IMR-90 (cell line): ENCODE results near the gene ARAP1. TPM values are rescaled to one million over a fixed set of nuclear protein-coding genes. Genes with fewer than 3 reads are reported as not detected.

Experiments
- ATAC-seq: fragments of 200-7000 bp; cut with Tn5 transposase; 2 replicates; pipeline ENCODE4 v1.9.1; 2020; ENCODE audit warnings: low read depth, mild to moderate bottlenecking, moderate library complexity
- BruUV-seq: library from RNA; stranded (reverse); fragments of 400-500 nt; replicated peaks from 2 replicates; lab custom pipeline; 2021; lab: Mats Ljungman, UMichigan
- CTCF ChIA-PET: fragments of 300-600 bp; formaldehyde crosslinking; extraction: SDS; loops from one replicate; lab custom pipeline; 2021; ENCODE audit warnings: antibody characterized with exemption; lab: Yijun Ruan, JAX
- POLR2A ChIA-PET: fragments of 300-600 bp; sonication (Branson Sonifier 250); formaldehyde crosslinking; loops from one replicate; lab custom pipeline; 2022; ENCODE audit warnings: antibody characterized with exemption; ENCODE audit not compliant: unreplicated experiment; lab: Charles Lee
- DNase-seq: peaks from one replicate; pipeline ENCODE4 v3.0.0; 2013
- H2AFZ ChIP-seq: replicated peaks from 2 replicates; pipeline ENCODE3; 2013; ENCODE audit warnings: low read length, mild to moderate bottlenecking; ENCODE audit not compliant: poor library complexity
- H2AK5ac ChIP-seq: 2 replicates; pipeline ENCODE4 v1.6.1; 2013; ENCODE audit warnings: low read depth, low read length, inconsistent platforms
- H2AK9ac ChIP-seq: replicated peaks from 2 replicates; pipeline ENCODE3; 2013; ENCODE audit warnings: mild to moderate bottlenecking, low read depth, low read length, moderate library complexity; ENCODE audit not compliant: poor library complexity
- H2BK120ac ChIP-seq: 2 replicates; pipeline ENCODE4 v1.6.1; 2013; ENCODE audit warnings: low read depth, low read length, inconsistent platforms
- H2BK15ac ChIP-seq: 3 replicates; pipeline ENCODE4 v1.6.1; 2013; ENCODE audit warnings: low read depth, low read length, inconsistent platforms
- H2BK20ac ChIP-seq: 2 replicates; pipeline ENCODE4 v1.6.1; 2013; ENCODE audit warnings: low read depth, mild to moderate bottlenecking, inconsistent platforms, low read length, moderate library complexity
- H2BK5ac ChIP-seq: 2 replicates; pipeline ENCODE4 v1.6.1; 2013; ENCODE audit warnings: mild to moderate bottlenecking, low read depth, low read length, inconsistent platforms; ENCODE audit not compliant: poor library complexity, severe bottlenecking
- H3K14ac ChIP-seq: replicated peaks from 2 replicates; pipeline ENCODE4 v1.6.1; 2013; ENCODE audit warnings: low read depth, low read length, inconsistent platforms
- H3K18ac ChIP-seq: 2 replicates; pipeline ENCODE4 v1.6.1; 2013; ENCODE audit warnings: low read depth, low read length, control low read depth
- H3K23ac ChIP-seq: 2 replicates; pipeline ENCODE4 v1.6.1; 2013; ENCODE audit warnings: low read depth, low read length, inconsistent platforms
- H3K27ac ChIP-seq: 2 replicates; pipeline ENCODE4 v1.5.1; 2013; ENCODE audit warnings: mild to moderate bottlenecking, control low read depth, low read length; ENCODE audit not compliant: insufficient read depth
- H3K27me3 ChIP-seq: 2 replicates; pipeline ENCODE4 v1.6.1; 2013; ENCODE audit warnings: low read length; ENCODE audit not compliant: control insufficient read depth, insufficient read depth
- H3K36me3 ChIP-seq: 2 replicates; pipeline ENCODE4 v1.6.1; 2013; ENCODE audit warnings: low read length, mixed read lengths; ENCODE audit not compliant: control insufficient read depth, insufficient read depth
- H3K4ac ChIP-seq: 2 replicates; pipeline ENCODE4 v1.6.1; 2013; ENCODE audit warnings: low read depth, low read length, inconsistent platforms
- H3K4me1 ChIP-seq: 2 replicates; pipeline ENCODE4 v1.6.1; 2013; ENCODE audit warnings: low read length, mixed read lengths; ENCODE audit not compliant: control insufficient read depth, insufficient read depth
- H3K4me2 ChIP-seq: 2 replicates; pipeline ENCODE4 v1.6.1; 2013; ENCODE audit warnings: low read depth, mild to moderate bottlenecking, control low read depth, low read length, moderate library complexity
- H3K4me3 ChIP-seq: 2 replicates; pipeline ENCODE4 v1.5.1; 2013; ENCODE audit warnings: low read depth, mild to moderate bottlenecking, control low read depth, low read length, moderate library complexity; ENCODE audit not compliant: insufficient read depth
- H3K56ac ChIP-seq: 2 replicates; pipeline ENCODE4 v1.6.1; 2013; ENCODE audit warnings: low read length, inconsistent platforms; ENCODE audit not compliant: insufficient read depth; ENCODE audit errors: extremely low read depth
- H3K79me1 ChIP-seq, 2 experiments: 2 replicates each; pipeline ENCODE4 v1.6.1; 2013; ENCODE audit warnings: low read length in 2 of 2, inconsistent platforms in 1 of 2, low read depth in 1 of 2
- H3K9ac ChIP-seq: 2 replicates; pipeline ENCODE4 v1.6.1; 2013; ENCODE audit warnings: low read depth, low read length, control low read depth
- H3K9me1 ChIP-seq: 2 replicates; pipeline ENCODE4 v1.6.1; 2013; ENCODE audit warnings: low read length, inconsistent platforms; ENCODE audit not compliant: insufficient read depth
- H3K9me3 ChIP-seq: 2 replicates; pipeline ENCODE4 v1.6.1; 2013; ENCODE audit warnings: low read length; ENCODE audit not compliant: control insufficient read depth, insufficient read depth
- H4K20me1 ChIP-seq: 2 replicates; pipeline ENCODE4 v1.6.1; 2013; ENCODE audit warnings: low read length, inconsistent platforms; ENCODE audit not compliant: insufficient read depth
- H4K5ac ChIP-seq: 2 replicates; pipeline ENCODE4 v1.6.1; 2013; ENCODE audit warnings: mild to moderate bottlenecking, low read depth, low read length, control low read depth
- H4K8ac ChIP-seq, 2 experiments: 2 replicates each; pipeline ENCODE4 v1.6.1; 2013; ENCODE audit warnings: low read depth in 2 of 2, low read length in 2 of 2, control low read depth in 1 of 2, inconsistent platforms in 1 of 2
- H4K91ac ChIP-seq: 2 replicates; pipeline ENCODE4 v1.6.1; 2013; ENCODE audit warnings: low read depth, low read length, inconsistent platforms; ENCODE audit not compliant: insufficient read depth
- BHLHE40 ChIP-seq: fragments of 150-350 bp; IDR thresholded peaks from 2 replicates; pipeline ENCODE4 v1.6.1; 2016; ENCODE audit warnings: mild to moderate bottlenecking, low read depth, low read length
- CEBPB ChIP-seq: IDR thresholded peaks from 2 replicates; pipeline ENCODE4 v1.6.1; 2012; ENCODE audit warnings: low read depth, low read length, improper control_type of control experiment
- CHD1 ChIP-seq: IDR thresholded peaks from 2 replicates; pipeline ENCODE4 v1.6.1; 2012; ENCODE audit warnings: low read depth, low read length, improper control_type of control experiment
- CTCF ChIP-seq: conservative IDR thresholded peaks from 2 replicates; pipeline ENCODE4 v1.5.1; 2012; ENCODE audit warnings: mild to moderate bottlenecking, low read depth, low read length, improper control_type of control experiment
- ELK1 ChIP-seq: fragments of 150-350 bp; IDR thresholded peaks from 2 replicates; pipeline ENCODE4 v1.6.1; 2016; ENCODE audit warnings: low read depth, mild to moderate bottlenecking, low read length, moderate library complexity, borderline replicate concordance
- MAFK ChIP-seq: IDR thresholded peaks from 2 replicates; pipeline ENCODE4 v1.6.1; 2012; ENCODE audit warnings: low read depth, low read length, improper control_type of control experiment
- MAZ ChIP-seq: IDR thresholded peaks from 2 replicates; pipeline ENCODE4 v1.6.1; 2012; ENCODE audit warnings: low read depth, mild to moderate bottlenecking, low read length, improper control_type of control experiment, moderate library complexity, borderline replicate concordance
- MXI1 ChIP-seq: IDR thresholded peaks from 2 replicates; pipeline ENCODE4 v1.6.1; 2012; ENCODE audit warnings: low read depth, mild to moderate bottlenecking, low read length, moderate library complexity, borderline replicate concordance
- NFE2L2 ChIP-seq: fragments of 150-350 bp; IDR thresholded peaks from 2 replicates; pipeline ENCODE4 v1.6.1; 2016; ENCODE audit warnings: low read depth, mild to moderate bottlenecking, low read length
- POLR2A ChIP-seq: IDR thresholded peaks from 2 replicates; pipeline ENCODE4 v1.6.1; 2012; ENCODE audit warnings: mild to moderate bottlenecking, low read depth, low read length
- RAD21 ChIP-seq: IDR thresholded peaks from 2 replicates; pipeline ENCODE4 v1.6.1; 2012; ENCODE audit warnings: low read length, improper control_type of control experiment
- RFX5 ChIP-seq: IDR thresholded peaks from 2 replicates; pipeline ENCODE4 v1.8.0; 2012; ENCODE audit warnings: low read depth, mild to moderate bottlenecking, low read length, moderate library complexity
- SMC3 ChIP-seq: fragments of 150-350 bp; IDR thresholded peaks from 2 replicates; pipeline ENCODE4 v1.6.1; 2016; ENCODE audit warnings: low read depth, mild to moderate bottlenecking, antibody characterized with exemption, low read length, moderate library complexity
- USF2 ChIP-seq: fragments of 150-350 bp; IDR thresholded peaks from 2 replicates; pipeline ENCODE4 v1.6.1; 2017; ENCODE audit warnings: mild to moderate bottlenecking, antibody characterized with exemption, low read length, low read depth
- WGBS, 2 experiments: methylation state at CpG; one replicate each; pipeline versions ENCODE4 v1.1.5 to v1.1.7; 2013; ENCODE audit warnings: missing lambda C conversion rate in 2 of 2; ENCODE audit not compliant: insufficient read length in 1 of 2; ENCODE audit errors: extremely low coverage in 2 of 2; 5-methylcytosine and 5-hydroxymethylcytosine counted together
- dilution Hi-C: fragments of 300-500 bp; cut with HindIII; formaldehyde crosslinking; loops from one replicate; pipeline ENCODE4 v1.14.3; 2018; ENCODE audit warnings: low sequenced_read_pairs; ENCODE audit not compliant: unreplicated experiment
- in situ Hi-C: fragments of 300-500 bp; cut with MboI; formaldehyde crosslinking; loops from 3 replicates; pipeline ENCODE4 v1.14.3; 2019; ENCODE audit warnings: low sequenced_read_pairs, inconsistent platforms, mixed read lengths
- intact Hi-C: fragments of 100-400 bp; cut with micrococcal nuclease; formaldehyde crosslinking; loops from 2 replicates; pipeline ENCODE4 v1.10.0; 2022
- polyA plus RNA-seq, 3 experiments: library from polyadenylated mRNA; depleted of rRNA; stranded (reverse); fragments of >200 nt; gene quantifications; 2 replicates each; pipeline ENCODE4 v1.2.3, GENCODE V29; 2012; ENCODE audit warnings: low replicate concordance in 1 of 3
- total RNA-seq: library from RNA; depleted of rRNA; stranded (reverse); fragments of >200 nt; gene quantifications from 2 replicates; pipeline ENCODE4 v1.2.3, GENCODE V29; 2012

The ARAP1 gene
- total and polyA plus RNA-seq, 2 of the 4 experiments (the other 2 are of a cell fraction) = 37.6 to 63.1 TPM

- H2AK5ac ChIP-seq = peak overlapping the region; percentile 50
- H3K36me3 ChIP-seq = no peaks in the 10 kb centered on the region
- H3K56ac ChIP-seq = no peak overlapping the region
- CTCF ChIA-PET = interaction anchor here (1.3 kb wide), 1 partner anchor 57 kb away, joined by 3 read pairs; no protein-coding TSS in a partner anchor
- peaks cover 6% of the 10 kb centered on the region for H3K4me1 ChIP-seq
- H2AK9ac ChIP-seq = peak overlapping the region; percentile 94
- dilution Hi-C loops (no loop called here), intact Hi-C loops (no loop called here), in situ Hi-C loops (no loop called here)
- H3K14ac ChIP-seq = peak overlapping the region; percentile 65; the same call in 1 of the 2 replicates
- no peaks in the 10 kb centered on the region for H4K20me1 ChIP-seq
- peak overlapping the region in 1 of 2 experiments; percentile 77; a peak in 1 of 4 replicates for H4K8ac ChIP-seq
- peak overlapping the region; percentile 39 for H3K4me3 ChIP-seq
- H2BK20ac ChIP-seq = no peak overlapping the region
- no peak overlapping the region; the same call in 2 of the 3 replicates for H2BK15ac ChIP-seq
- no peak overlapping the region for H2BK5ac ChIP-seq
- no peaks in the 10 kb centered on the region for H3K79me1 ChIP-seq
- no peak overlapping the region for H4K91ac ChIP-seq
- H3K27me3 ChIP-seq = peaks cover 4% of the 10 kb centered on the region; the same call in 1 of the 2 replicates
- 0 out of 2 replicates have a peak overlapping the region, but pooled peaks have one; percentile 10 for H3K23ac ChIP-seq
- no peaks in the 10 kb centered on the region for H3K9me1 ChIP-seq
- DNase-seq = no peak
- H3K4ac ChIP-seq = no peak overlapping the region; the same call in 1 of the 2 replicates
- H3K9me3 ChIP-seq = no peaks in the 10 kb centered on the region
- no TSS peak for BruUV-seq
- peak overlapping the region; percentile 91 for H2AFZ ChIP-seq
- no peak overlapping the region for H3K27ac ChIP-seq
- no peak overlapping the region for H3K9ac ChIP-seq
- WGBS, 2 experiments = 51% methylated on average over 4 of the region's 14 CpGs; no CpG with 5 or more reads in 1 of the 2 experiments
- H4K5ac ChIP-seq = no peak overlapping the region
- no peak; the same call in 1 of the 2 replicates for ATAC-seq
- no peak overlapping the region for H3K18ac ChIP-seq
- no peak overlapping the region for H2BK120ac ChIP-seq
- POLR2A ChIA-PET = no interaction called here
- peak overlapping the region; percentile 93 for H3K4me2 ChIP-seq
- TF ChIP-seq MAZ (no peak), NFE2L2 (no peak), RAD21 (no peak), CEBPB (no peak), SMC3 (no peak), USF2 (no peak), RFX5 (no peak), CHD1 (no peak), BHLHE40 (no peak), MXI1 (no peak), CTCF (no peak), MAFK (no peak), POLR2A (no peak), ELK1 (no peak)
These were observed 30.1 kb upstream of the ARAP1 start for GRCh38 chr11:72782081-72782920.
